HCT116 (cell line): ENCODE results near the gene LAMB2. TPM values are rescaled to one million over a fixed set of nuclear protein-coding genes. Genes with fewer than 3 reads are reported as not detected.

ENCODE experiments used
- ATAC-seq: fragments of 200-7000 bp; cut with Tn5 transposase; 2 replicates; pipeline ENCODE4 v1.9.1; 2020; ENCODE audit warnings: mild to moderate bottlenecking, moderate library complexity
- BruUV-seq: library from RNA; stranded (reverse); fragments of 400-500 nt; replicated peaks from 2 replicates; lab custom pipeline; 2021; lab: Mats Ljungman, UMichigan
- CTCF ChIA-PET: fragments of 300-600 bp; sonication (Branson Sonifier 250); formaldehyde crosslinking; loops from one replicate; lab custom pipeline; 2021; ENCODE audit warnings: antibody characterized with exemption; lab: Charles Lee
- POLR2A ChIA-PET: fragments of 300-600, 350-600 bp; sonication (Branson Sonifier 250); formaldehyde crosslinking; loops from one replicate; lab custom pipeline; 2021; ENCODE audit warnings: antibody characterized with exemption; lab: Charles Lee
- RAD21 ChIA-PET, 2 experiments: fragments of 300-600 bp; sonication (Branson Sonifier 250); formaldehyde crosslinking; loops; one replicate each; lab custom pipeline; 2023; ENCODE audit warnings: low total read pairs in 2 of 2; ENCODE audit not compliant: uncharacterized antibody in 2 of 2, unreplicated experiment in 2 of 2, low non-redundant PET in 1 of 2; lab: Charles Lee
- DNase-seq: peaks from one replicate; pipeline ENCODE4 v3.0.0-alpha.2; 2010; ENCODE audit warnings: low read depth, low spot score
- H2AFZ ChIP-seq: fragments of 200-600 bp; shearing (Covaris generic), sonication (generic); 2 replicates; pipeline ENCODE4 v1.6.1; 2017; ENCODE audit warnings: low read depth, mixed run types, mixed read lengths, antibody characterized with exemption, low read length; ENCODE audit not compliant: poor library complexity, severe bottlenecking
- H3K27ac ChIP-seq: 2 replicates; pipeline ENCODE4 v1.5.1; 2012; ENCODE audit warnings: low read depth, low read length
- H3K27me3 ChIP-seq: fragments of 200-600 bp; sonication (generic); 2 replicates; pipeline ENCODE4 v1.6.1; 2016; ENCODE audit warnings: mixed run types, low read length, mixed read lengths; ENCODE audit not compliant: insufficient read depth
- H3K36me3 ChIP-seq, 2 experiments: fragments of 200-500 bp in 1 of 2; fragments of 200-600 bp in 1 of 2; sonication (Bioruptor generic) in 1 of 2; sonication (generic) in 1 of 2; 2 replicates each; pipeline versions ENCODE4 v1.5.1 to v1.6.1; 2014 to 2016; ENCODE audit warnings: low read length in 2 of 2, inconsistent platforms in 1 of 2, mixed read lengths in 1 of 2, mixed run types in 1 of 2; ENCODE audit not compliant: insufficient read depth in 2 of 2, control insufficient read depth in 1 of 2
- H3K4me1 ChIP-seq, 2 experiments: fragments of 200-600 bp in 1 of 2; sonication (generic) in 1 of 2; 2 replicates each; pipeline versions ENCODE4 v1.5.1 to v1.6.1; 2012 to 2017; ENCODE audit warnings: low read length in 2 of 2, inconsistent platforms in 1 of 2, mild to moderate bottlenecking in 1 of 2, mixed read lengths in 1 of 2, mixed run types in 1 of 2, moderate library complexity in 1 of 2; ENCODE audit not compliant: insufficient read depth in 2 of 2, control insufficient read depth in 1 of 2
- H3K4me2 ChIP-seq: fragments of 200-600 bp; sonication (generic); 2 replicates; pipeline ENCODE4 v1.6.1; 2017; ENCODE audit warnings: mixed run types, low read length, mixed read lengths
- H3K4me3 ChIP-seq, 2 experiments: fragments of 200-600 bp in 1 of 2; sonication (generic) in 1 of 2; replicated peaks in 1 of 2; 2 replicates each; pipeline ENCODE4 v1.5.1; 2011 to 2016; ENCODE audit warnings: low read length in 2 of 2, control low read depth in 1 of 2, low read depth in 1 of 2, mild to moderate bottlenecking in 1 of 2, mixed read lengths in 1 of 2, mixed run types in 1 of 2
- H3K79me2 ChIP-seq: fragments of 200-600 bp; sonication (generic); 2 replicates; pipeline ENCODE4 v1.6.1; 2017; ENCODE audit warnings: mild to moderate bottlenecking, mixed run types, low read length, moderate library complexity, mixed read lengths; ENCODE audit not compliant: insufficient read depth
- H3K9ac ChIP-seq: fragments of 200-600 bp; sonication (generic); 2 replicates; pipeline ENCODE4 v1.6.1; 2016; ENCODE audit warnings: low read length, mixed read lengths
- H3K9me2 ChIP-seq: fragments of 200-600 bp; sonication (generic), shearing (Covaris generic); 2 replicates; pipeline ENCODE4 v1.6.1; 2017; ENCODE audit warnings: mixed run types, mild to moderate bottlenecking, moderate library complexity; ENCODE audit not compliant: insufficient read depth
- H3K9me3 ChIP-seq, 2 experiments: fragments of 200-500 bp in 1 of 2; fragments of 200-600 bp in 1 of 2; sonication (Bioruptor generic) in 1 of 2; sonication (generic) in 1 of 2; 2 replicates each; pipeline ENCODE4 v1.6.1; 2014 to 2017; ENCODE audit warnings: low read length in 2 of 2, mixed read lengths in 2 of 2, inconsistent platforms in 1 of 2, low read depth in 1 of 2, mild to moderate bottlenecking in 1 of 2, mixed run types in 1 of 2, moderate library complexity in 1 of 2; ENCODE audit not compliant: control insufficient read depth in 1 of 2, insufficient read depth in 1 of 2
- H4K20me1 ChIP-seq: fragments of 200-600 bp; sonication (generic), shearing (Covaris generic); 2 replicates; pipeline ENCODE4 v1.6.1; 2017; ENCODE audit warnings: mixed run types, mild to moderate bottlenecking, moderate library complexity; ENCODE audit not compliant: insufficient read depth
- CBX3 ChIP-seq: IDR thresholded peaks from 2 replicates; pipeline ENCODE4 v1.6.1; 2012; ENCODE audit warnings: low read depth
- CEBPB ChIP-seq: IDR thresholded peaks from 2 replicates; pipeline ENCODE4 v1.6.1; 2012; ENCODE audit warnings: low read depth
- CTCF ChIP-seq, 3 experiments: fragments of 200-600 bp in 1 of 3; sonication (generic) in 1 of 3; IDR thresholded peaks in 2 of 3; conservative IDR thresholded peaks in 1 of 3; 2 replicates each; pipeline ENCODE4 v1.5.1; 2012 to 2017; ENCODE audit warnings: low read depth in 2 of 3, low read length in 2 of 3, antibody characterized with exemption in 1 of 3, borderline replicate concordance in 1 of 3, control low read depth in 1 of 3, mild to moderate bottlenecking in 1 of 3, mixed read lengths in 1 of 3, mixed run types in 1 of 3, moderate library complexity in 1 of 3; ENCODE audit not compliant: insufficient read depth in 1 of 3
- EGR1 ChIP-seq: IDR thresholded peaks from 2 replicates; pipeline ENCODE4 v1.6.1; 2012; ENCODE audit warnings: low read depth
- EZH2phosphoT487 ChIP-seq: fragments of 200-600 bp; IDR thresholded peaks from 2 replicates; pipeline ENCODE4 v1.6.1; 2018; ENCODE audit warnings: antibody characterized with exemption, borderline replicate concordance
- FOSL1 ChIP-seq: IDR thresholded peaks from 2 replicates; pipeline ENCODE4 v1.6.1; 2012; ENCODE audit warnings: low read depth
- JUND ChIP-seq: IDR thresholded peaks from 2 replicates; pipeline ENCODE4 v1.6.1; 2012
- POLR2A ChIP-seq: IDR thresholded peaks from 2 replicates; pipeline ENCODE4 v1.7.0; 2011; ENCODE audit warnings: borderline replicate concordance; ENCODE audit not compliant: insufficient read depth, insufficient read length; ENCODE audit errors: extremely low read depth
- REST ChIP-seq: IDR thresholded peaks from 2 replicates; pipeline ENCODE4 v1.6.1; 2012; ENCODE audit warnings: low read depth
- SIN3A ChIP-seq: IDR thresholded peaks from 2 replicates; pipeline ENCODE4 v1.6.1; 2012; ENCODE audit warnings: low read depth
- SP1 ChIP-seq: IDR thresholded peaks from 2 replicates; pipeline ENCODE4 v1.6.1; 2012; ENCODE audit warnings: low read depth
- SRF ChIP-seq: IDR thresholded peaks from 2 replicates; pipeline ENCODE4 v1.6.1; 2012; ENCODE audit warnings: low read depth
- ZBTB33 ChIP-seq: IDR thresholded peaks from 2 replicates; pipeline ENCODE4 v1.6.1; 2011; ENCODE audit warnings: mild to moderate bottlenecking, low read length, moderate library complexity; ENCODE audit not compliant: insufficient replicate concordance; ENCODE audit errors: extremely low read depth
- ZFX ChIP-seq: fragments of 450-650 bp; IDR thresholded peaks from 2 replicates; pipeline ENCODE4 v1.6.1; 2017
- ZNF274 ChIP-seq: fragments of 200-500 bp; sonication (Bioruptor generic); IDR thresholded peaks from 2 replicates; pipeline ENCODE4 v1.6.1; 2014; ENCODE audit warnings: mild to moderate bottlenecking, low read depth, low read length, inconsistent platforms
- intact Hi-C: fragments of 100-400 bp; cut with micrococcal nuclease; formaldehyde crosslinking; loops from 2 replicates; pipeline ENCODE4 v1.10.0; 2022
- total RNA-seq: library from RNA; stranded (reverse); gene quantifications from one replicate; pipeline ENCODE4 v1.2.1, GENCODE V29; 2021; ENCODE audit not compliant: unreplicated experiment

LAMB2 gene
- total RNA-seq, 1 experiment from 2014 or later, result 213 TPM

GRCh38 chr3:49181351-49181750 is 48.5 kb upstream of the LAMB2 start:
- ChIA-PET POLR2A (no interaction called here), CTCF (interaction anchor here (4.1 kb wide), 1 partner anchor 11 kb away, joined by 17 read pairs; the partner anchor contains the start of gene KLHDC8B), RAD21 (no interaction called here)
- Histone ChIP-seq H3K4me1 (no peaks in the 10 kb centered on the region), H3K27ac (no peak overlapping the region), H3K4me2 (no peak overlapping the region), H3K36me3 (no peaks in the 10 kb centered on the region), H4K20me1 (no peaks in the 10 kb centered on the region), H3K79me2 (no peaks in the 10 kb centered on the region), H3K9ac (no peak overlapping the region), H2AFZ (no peak overlapping the region), H3K27me3 (no peaks in the 10 kb centered on the region), H3K9me2 (no peaks in the 10 kb centered on the region), H3K4me3 (no peak overlapping the region), H3K9me3 (no peaks in the 10 kb centered on the region)
- intact Hi-C loops, result no loop called here
- no peak for DNase-seq
- no TSS peak for BruUV-seq
- ATAC-seq, result no peak
- TF ChIP-seq FOSL1 (no peak), EGR1 (no peak), REST (no peak), EZH2phosphoT487 (no peak), SIN3A (no peak), SRF (no peak), ZBTB33 (no peak), CTCF (IDR thresholded peaks at IDR 0.05 in 2 of 3, conservative IDR thresholded peaks at IDR 0.05 in 1 of 3; ENCODE audit: borderline replicate concordance in 1 of 3, insufficient read depth in 1 of 3, low read depth in 2 of 3, low read length in 2 of 3) (no peak), ZNF274 (no peak), POLR2A (no peak), ZFX (no peak), JUND (no peak), CBX3 (no peak), SP1 (no peak), CEBPB (no peak)
